Daoy (cell line): ENCODE results near the gene PRDM5. TPM values are rescaled to one million over a fixed set of nuclear protein-coding genes. Genes with fewer than 3 reads are reported as not detected.

Source experiments
- DNase-seq: peaks from one replicate; pipeline ENCODE4 v3.0.0-alpha.2; 2015; ENCODE audit warnings: low read depth
- total RNA-seq: library from RNA; depleted of rRNA; stranded (reverse); fragments of >200 nt; shearing (Covaris generic); gene quantifications from 2 replicates; pipeline ENCODE4 v1.2.3, GENCODE V29; 2014

PRDM5 gene
- total RNA-seq, 1 experiment from 2014 or later: 5.2 TPM

DNA sequence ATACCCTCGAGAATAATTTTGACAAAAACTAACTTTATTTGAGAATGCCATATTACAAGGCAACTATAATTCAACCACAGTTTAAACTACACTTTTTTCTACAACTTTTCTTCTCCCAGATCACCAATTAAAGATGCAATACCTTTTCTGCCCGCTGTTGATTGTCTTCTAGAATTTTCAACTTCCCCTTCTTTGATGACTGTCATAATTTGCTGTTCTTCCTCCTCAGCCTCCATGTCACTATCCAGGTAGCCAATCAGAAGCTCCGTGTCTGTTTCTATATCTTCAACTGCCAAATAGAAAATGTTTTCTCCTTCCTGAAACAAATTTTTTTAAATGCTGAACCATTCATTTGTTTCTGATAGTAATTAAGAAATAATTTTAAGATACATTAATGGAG, 101.5 kb downstream of the PRDM5 start:
- DNase-seq: no peak

DNA sequence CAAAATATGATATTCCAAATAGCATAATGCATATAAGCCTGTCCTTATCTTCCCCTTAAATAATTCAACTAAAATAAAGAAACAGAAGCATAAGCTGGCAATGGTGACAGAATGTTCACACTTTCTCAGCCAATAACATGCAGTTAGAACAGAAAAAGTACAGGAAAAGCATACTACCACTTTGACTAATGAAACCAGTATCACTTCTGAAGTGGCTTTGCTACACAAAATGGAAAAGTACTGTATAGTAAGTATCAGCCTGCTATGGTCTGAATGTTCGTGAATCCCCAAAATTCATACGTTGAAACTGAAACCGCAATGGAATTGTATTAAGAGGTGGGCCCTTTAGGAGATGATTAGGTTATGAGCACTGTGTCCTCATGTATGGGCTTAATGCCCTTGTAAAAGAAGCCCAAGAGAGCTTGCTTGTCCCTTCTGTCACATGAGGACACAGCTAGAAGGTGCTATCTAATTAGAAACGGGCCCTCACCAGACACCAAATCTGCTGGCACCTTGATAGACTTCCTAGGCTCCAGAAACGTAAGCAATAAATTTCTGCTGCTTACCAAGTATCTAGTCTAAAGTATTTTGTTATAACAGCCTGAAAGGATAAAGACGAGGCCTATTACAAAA, 102.6 kb downstream of the PRDM5 start:
- no peak for DNase-seq

DNA sequence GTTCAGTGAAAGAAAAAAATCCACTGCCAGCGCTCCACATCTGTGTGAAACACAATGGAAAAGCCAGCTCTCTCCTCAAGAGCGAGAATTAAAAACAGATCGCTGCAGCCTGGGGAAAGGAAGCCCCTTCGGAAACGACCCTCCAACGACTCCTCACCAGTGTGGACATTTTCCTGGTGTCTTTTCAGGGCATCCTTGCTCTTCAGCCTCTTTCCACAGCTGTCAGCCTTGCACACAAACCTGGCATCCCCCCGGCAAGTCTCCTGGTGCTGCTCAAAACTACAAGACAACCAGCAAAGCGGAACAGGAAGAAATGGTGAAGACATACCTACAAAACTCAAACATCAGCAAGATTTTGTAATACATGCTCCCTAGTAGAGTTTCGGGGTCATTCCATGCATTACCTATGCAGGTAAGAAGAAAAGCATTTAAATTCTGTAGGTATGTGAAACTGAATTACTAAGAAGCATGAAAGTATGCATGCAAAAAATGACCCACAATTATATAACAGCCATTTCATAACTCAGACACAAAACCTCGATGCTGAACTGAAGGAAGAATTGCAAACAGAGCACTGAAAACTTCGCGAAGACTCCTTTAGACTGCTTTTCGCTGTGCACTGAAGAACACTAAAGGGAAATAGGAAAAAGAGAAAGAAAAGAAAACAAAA, 106.1 kb downstream of the PRDM5 start:
- no peak for DNase-seq

DNA sequence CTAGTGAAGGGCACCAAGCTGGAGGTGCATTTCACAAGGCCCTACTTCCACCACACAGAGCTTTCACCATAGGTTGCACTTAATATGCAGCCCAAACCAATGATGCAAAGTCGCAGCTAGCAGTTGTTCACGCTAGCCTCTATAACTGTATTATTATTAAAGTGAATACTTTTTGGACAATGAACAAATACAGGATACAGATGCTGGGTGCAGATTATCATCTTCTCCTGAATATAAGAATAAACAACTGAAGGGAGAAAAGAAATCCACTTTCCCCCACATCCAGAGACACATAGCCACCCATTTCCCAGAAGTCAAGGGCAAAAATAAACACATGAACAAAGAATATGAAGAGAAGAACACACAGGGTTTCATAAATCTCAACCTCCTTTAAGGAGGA, 107.2 kb downstream of the PRDM5 start:
- no peak for DNase-seq

DNA sequence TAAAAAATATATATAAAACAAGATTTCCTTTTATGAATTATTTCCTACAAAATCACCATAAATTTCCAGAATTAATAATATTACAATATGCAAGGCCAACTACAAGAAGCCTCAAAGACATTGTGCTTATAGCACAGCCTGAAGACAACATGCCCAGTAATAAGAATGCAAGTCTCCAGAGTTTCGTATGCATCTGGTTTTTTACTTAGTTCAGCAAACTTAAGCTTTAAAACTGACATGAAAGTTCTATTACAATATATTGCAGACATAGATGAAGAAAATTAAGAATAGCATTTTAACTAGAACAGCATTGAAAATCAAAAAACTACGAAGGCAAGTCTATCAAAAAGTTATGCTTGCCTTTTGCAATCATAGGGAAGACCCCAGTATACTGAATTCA, 107.6 kb downstream of the PRDM5 start:
- DNase-seq: no peak

DNA sequence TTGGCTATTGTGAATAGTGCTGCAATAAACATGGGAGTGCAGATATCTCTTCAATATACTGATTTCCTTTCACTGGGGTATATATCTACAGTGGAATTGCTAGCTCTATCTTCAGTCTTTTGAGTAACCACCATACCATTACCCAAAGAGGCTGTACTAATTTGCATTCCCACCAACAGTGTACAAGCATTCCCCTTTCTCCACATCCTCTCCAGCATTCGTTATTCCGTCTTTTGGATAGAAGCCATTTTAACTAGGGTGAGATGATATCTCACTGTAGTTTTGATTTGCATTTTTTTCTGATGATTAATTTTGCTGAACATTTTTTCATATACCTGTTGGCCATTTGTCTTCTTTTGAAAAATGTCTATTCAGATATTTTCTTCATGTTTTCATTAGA, 110.3 kb downstream of the PRDM5 start:
- DNase-seq: no peak

DNA sequence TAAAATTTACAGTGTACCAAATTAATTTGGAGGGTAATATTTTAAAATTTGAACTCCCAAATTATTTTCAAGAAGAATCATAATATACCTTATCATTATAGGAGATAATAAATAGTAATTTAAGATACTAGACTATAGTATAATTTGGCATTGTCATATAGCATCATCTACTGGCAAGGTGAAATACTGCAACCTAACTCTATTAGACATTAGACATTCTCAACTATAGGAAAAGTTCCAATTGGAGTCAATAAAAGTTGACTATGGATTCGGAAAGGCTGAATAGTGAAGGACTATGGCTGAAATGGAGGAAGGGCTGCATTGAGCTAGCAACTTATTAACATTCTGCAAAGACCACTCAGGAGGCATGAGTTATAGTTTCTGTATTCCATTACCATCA, 113.0 kb downstream of the PRDM5 start:
- DNase-seq: no peak

DNA sequence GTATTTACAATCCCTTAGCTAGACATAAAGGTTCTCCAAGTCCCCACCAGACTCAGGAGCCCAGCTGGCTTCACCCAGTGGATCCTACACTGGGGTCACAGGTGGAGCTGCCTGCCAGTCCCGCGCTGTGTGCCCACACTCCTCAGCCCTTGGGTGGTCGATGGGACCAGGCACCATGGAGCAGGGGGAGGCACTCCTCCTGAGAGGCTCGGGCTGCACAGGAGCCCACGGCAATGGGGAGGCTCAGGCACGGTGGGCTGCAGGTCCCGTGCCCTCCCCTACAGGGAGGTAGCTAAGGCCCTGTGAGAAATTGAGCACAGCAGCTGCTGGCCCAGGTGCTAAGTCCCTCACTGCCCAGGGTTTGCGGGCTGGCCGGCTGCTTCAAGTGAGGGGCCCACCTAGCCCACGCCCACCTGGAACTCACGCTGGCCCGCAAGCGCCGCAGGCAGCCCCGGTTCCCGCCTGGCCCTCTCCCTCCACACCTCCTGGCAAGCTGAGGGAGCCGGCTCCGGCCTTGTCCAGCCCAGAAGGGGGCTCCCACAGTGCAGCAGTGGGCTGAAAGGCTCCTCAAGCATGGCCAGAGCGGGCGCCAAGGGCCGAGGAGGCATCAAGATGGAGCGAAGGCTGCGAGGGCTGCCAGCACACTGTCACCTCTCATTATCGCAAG, 113.9 kb downstream of the PRDM5 start:
- no peak for DNase-seq

DNA sequence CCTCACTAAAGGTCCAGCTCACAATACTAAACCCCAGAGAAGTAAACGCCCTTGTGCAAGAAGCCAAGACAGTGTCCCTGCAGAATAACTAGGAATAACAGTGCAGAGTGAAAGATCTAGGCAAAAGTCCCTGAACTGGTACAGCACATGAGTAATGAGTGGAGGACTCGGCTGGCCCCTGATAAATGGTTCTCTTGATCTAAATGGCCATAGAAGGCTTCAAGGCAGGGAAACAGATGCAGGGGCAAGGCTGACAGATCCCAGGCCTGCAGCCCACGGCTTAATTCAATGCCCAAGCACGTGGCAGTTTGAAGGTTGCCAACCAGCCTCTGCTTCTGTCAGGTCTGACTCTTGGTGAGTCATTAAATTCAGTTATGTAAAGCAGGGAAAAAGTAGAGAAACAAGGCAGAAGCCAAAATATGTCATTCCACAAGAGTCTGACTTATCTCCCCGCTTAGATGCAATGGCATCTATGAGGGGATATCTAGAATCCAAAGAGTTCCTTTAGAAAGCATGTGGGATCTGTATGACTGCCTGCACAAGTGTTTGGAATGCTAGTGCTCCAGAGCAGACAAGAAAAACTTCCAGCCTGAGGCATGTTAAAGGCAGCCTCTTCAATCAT, 121.3 kb downstream of the PRDM5 start:
- DNase-seq: peak; percentile 15

DNA sequence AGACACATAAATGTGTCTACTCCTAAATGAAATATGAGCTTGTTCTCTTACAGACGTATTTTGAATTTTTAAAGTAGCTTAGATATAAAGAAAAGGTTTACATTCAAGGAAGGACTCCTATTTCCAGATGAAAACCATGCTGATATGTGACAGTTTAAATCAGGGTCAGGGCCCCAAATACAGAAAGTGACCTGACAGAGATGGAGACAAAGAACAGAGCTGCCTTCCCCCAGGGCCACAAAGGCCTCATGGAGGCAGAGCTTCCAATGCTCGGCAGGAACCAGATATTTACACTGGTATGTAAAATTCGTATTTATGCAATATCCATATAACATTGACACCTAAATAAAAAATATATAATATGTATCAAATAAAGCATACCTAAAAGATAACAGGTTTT, 124.0 kb downstream of the PRDM5 start:
- DNase-seq: no peak

DNA sequence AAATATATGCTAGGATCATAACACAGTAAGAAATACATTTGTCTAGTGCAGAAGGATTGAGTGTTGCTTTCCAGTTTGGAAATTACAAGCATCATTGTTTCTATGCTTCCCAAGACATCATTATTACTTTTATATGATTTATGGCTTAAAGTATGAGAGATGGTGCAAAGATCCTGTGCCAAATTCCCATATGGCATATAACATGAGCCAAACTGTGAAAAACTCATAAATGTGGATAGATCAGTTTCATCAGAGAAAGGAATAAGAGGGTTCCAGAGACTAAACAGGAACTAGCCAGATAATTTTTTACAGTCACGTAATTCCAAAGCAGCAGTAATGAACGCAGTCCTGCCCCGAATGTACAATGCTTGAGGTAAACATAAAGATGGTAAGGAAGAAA, 126.3 kb downstream of the PRDM5 start:
- DNase-seq: no peak

DNA sequence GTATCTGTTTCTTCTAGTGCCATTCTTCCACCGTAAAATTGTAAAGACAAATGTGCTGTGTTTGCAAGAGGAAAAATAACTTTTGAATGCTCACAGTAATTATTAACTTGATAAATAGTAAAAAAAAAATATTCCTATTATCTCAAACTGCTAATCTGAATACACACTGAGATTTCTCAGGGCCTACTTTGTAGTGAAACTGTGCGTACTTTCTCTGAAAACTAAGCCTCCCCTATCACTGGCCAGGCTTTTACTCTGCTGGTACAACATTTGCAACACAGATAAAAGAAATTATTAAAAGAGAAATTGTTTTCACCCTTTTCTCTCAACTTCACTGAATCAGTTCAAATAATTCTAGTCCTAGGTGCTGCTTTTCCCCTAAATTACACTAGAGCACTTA, 137.3 kb downstream of the PRDM5 start:
- no peak for DNase-seq

DNA sequence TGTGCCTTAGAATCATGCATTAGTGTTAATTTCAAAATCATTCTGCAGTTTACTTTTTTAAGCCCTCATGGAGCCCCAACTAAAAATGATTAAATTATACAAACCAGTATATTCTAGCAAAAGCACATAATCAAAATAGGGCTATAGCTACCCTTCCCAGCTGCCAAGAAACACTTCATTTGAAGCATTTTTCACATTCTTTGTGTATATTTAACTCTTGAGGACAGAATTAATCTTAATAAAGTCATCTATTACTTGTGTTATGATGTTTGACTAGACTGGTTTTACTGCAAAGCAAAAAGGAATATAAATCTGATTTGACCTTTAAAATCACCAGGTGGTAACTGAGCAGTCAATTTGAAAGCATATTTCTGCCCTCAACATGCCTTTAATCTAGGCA, 145.1 kb downstream of the PRDM5 start:
- DNase-seq: no peak

DNA sequence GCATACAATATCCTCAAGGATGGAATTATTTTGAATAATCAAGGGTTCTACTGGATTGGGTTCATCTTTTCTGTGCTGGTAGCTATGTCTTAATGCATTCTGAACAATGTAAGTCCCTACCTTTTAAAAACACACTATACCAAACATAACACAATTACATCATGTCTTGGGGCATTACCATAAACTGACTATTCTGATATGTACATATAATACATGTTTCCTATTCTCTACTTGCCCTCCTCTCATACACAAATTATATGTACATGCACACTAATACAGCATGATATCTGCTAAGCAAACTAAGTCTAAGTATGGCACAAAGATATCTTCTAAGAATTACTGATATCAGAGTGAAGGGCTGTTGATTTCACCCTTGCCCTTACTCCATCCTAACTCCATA, 147.1 kb downstream of the PRDM5 start:
- DNase-seq: no peak

DNA sequence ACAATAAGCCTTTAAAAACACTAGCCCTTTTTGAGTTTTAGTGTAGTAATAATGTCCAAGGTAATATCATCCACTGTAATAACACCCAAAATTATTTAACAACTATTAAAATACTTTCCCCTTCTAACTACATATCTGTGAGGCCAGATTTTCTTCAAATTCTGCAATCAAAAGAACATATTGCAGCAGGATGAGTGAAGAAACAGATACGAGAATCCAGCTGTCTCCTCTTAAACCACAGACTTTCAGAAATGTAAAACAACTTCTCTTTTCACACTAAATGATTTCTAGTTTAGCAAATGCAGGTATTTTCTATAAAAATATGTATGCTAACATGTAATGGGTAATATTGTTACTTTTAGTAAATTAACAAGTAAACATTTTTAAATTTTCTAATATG, 148.9 kb downstream of the PRDM5 start:
- DNase-seq: no peak

DNA sequence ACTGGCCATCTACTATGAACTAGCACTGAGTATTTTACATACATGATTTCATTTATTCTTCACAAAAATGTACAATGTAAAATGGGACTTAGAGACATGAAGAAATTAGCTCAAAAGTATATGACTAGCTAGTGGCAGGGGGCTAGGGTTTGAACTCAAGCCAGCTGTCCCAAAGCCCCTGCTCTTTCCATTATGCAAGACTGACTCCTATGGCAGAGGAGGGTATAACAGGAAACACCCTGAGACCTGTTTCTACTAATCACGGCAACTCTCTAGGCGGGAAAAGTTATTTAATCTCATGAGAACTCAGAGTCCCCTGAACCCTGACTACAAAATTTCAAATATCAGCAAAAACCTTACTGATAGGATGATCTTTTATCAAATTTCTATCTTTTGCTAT, 150.6 kb downstream of the PRDM5 start:
- no peak for DNase-seq

DNA sequence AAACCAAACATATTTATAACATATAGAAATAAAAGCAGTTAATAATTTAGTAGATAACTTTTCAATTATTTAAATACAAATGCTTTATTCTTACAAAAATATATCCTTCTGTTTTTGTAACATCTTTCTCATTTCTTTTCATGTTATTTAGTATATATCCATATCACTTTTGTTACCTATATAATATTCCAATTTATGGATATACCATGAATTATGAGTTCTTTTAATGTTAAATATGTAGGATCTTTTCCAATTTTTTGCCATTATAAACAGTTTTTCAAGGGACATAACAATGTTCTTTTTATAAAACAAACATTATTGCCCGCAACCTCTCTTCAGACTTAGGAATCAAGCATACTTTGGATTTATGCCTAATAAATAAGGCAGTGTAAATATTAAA, 151.6 kb downstream of the PRDM5 start:
- DNase-seq: no peak

DNA sequence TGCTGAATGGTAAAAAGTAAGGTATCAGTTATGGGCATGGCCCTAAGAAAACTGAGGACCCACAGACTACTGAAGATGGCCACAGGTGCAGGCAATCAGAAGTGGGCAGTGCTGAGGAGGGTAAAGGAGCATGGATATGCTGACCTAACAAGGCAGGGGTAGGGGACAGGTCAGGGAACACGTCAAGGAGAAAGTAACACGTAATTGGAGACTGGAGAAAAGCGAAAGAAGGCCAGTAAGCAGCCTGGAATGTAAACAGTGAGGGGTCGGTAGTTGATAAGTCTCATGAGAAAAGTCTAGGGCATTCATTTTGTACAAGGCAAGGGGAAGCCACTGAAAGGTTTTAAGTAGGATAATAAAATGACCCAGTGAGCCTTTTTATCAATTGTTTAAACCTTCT, 153.3 kb downstream of the PRDM5 start:
- DNase-seq: peak; percentile 45

DNA sequence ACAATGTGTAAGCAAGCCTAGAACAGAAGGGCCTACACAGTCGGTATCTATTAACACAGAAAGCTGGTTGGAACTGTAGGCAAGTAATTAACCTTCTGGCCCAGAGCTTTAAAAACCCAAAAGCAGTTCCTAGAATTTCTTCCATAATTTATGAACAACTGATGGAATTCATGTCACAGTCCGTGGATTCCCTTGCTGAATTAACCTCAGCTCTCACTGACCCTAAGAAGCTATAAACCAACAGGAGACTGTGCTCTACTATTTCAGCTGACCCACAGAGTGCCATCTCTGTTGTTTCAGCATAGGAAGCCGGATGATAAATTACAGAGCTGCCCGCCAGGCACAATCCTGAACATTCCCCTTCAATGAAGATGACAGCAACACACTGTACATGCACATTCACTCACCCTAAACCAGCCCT, 157.3 kb downstream of the PRDM5 start:
- no peak for DNase-seq

DNA sequence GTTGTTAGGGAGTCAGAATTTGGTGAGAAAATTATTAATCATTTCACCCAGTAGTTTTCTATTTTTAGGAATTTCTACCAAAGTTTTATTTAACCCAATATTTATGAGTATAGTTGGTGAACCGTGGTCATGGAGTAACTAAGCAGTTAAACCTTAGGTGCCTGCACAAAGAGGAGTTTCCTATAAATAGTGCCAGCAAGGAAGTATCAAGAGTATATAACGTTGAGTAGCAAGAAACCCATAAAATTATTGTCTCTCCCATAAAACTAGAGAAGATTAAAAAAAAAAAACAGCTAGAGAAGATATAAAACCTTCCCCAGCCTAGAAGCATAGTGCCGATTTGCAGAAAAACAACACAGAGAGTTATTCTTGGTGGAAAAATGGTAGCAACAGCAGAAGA, 158.9 kb downstream of the PRDM5 start:
- no peak for DNase-seq

DNA sequence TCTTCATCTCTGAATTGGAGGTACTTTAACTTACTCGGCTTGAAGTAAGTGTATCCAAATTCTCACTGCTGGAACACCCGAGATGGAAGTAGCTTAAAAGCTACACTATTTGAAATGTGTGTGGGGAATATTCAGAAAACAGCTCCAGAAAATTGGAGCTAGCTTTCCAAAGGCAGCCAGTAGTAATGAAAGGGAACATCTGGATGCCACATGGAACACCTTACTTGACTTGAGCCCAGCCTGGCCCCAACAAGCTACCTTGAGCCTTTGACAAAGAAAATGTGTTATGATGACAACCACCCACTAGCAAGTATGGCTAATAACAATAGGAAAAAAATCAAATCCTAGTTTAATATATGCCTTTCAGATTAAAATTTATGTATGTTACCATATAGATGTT, 161.5 kb downstream of the PRDM5 start:
- DNase-seq: no peak

DNA sequence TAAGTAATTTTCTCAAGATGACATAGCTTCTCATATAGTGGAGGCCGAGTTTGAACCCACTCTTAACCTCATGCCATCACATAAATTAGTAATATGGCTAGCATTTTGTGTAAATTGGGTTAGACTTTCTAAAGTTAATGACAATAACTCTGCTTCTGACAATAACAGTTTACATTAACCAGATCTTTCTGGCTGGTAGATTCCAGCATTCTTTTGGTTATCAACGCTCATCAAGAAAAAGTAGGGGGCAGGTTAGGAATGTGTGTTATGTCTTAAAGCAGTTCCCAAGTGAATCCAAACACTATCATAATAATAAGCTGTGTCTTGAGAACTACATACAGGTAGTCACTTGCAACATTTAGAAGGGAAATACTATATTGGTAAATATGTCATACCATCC, 162.5 kb downstream of the PRDM5 start:
- no peak for DNase-seq

DNA sequence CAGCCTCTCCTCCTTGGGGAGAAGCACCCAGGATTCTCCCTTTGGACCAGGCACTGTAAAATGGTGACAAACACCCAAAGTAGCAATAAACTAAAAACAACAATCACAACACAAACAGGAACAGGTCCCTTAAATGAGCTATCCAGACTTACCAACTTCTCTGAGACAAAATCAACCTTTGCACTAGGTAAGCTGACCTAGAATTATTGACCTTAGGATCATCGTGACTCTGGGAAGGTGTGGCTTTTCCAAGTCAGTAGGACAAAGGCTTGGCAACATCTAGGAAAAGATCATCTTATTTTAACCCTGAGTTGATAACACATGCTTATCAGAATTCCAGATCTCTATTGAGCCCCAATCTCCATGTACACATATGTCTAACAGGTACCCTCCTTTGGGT, 166.7 kb downstream of the PRDM5 start:
- no peak for DNase-seq
